ENCODE measurements around the gene ENO3. TPM values are rescaled to one million over a fixed set of nuclear protein-coding genes. Genes with fewer than 3 reads are reported as not detected.
"Not testable (repeated sequence)": the region's sequence is repeated elsewhere in the genome, so short reads cannot be mapped to it uniquely, and the experiment has no call there.

Gene ENO3
- 10 to 100 TPM; 26.6 to 34.3 TPM for total RNA-seq

DNA sequence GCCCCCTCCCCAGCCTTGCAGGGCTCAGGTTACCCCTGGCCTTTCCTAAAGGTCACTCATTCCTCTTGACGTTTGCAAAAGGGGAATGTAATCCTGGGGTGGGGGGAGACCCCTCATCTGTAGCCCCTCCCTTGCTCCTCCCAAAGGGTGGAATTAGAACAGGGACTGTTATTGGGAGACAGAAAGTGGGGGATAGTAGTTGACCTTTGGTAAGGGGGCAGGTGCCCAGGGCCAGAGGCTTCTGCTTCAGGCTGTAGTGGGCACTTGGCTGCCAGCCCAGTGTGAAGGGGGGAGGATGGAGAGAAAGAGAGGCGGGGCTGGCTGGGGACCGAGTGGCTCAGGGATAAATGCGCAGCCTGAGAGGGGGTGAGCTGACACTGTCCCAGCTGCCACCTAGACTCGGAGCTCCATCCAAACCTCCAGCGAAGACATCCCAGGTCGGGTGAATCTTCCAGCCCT, at the start of gene ENO3:
TSS of gene ENO3 (plus strand) at position 374 of the 459 bp plus-strand sequence. CDS start 711 bp downstream, outside the sequence.
- peak within 1 kb of the TSS; percentile 92 for H3K27ac Mint-ChIP-seq
- DNase-seq (no peak), ATAC-seq (no peak)
- H3K36me3 Mint-ChIP-seq (ENCODE audit: low read depth), result peaks cover 29% of the 10 kb centered on the region
- ChIA-PET POLR2A (interaction anchor here (0.7 to 10.0 kb wide), 6 partner anchors 11 to 41 kb away, joined by 3 to 239 read pairs (median 4); partner anchors contain the start of genes CAMTA2, RNF167, SLC25A11 and SPAG7), CTCF (interaction anchor here (1.0 to 4.4 kb wide), 3 partner anchors 11 to 18 kb away, joined by 3 to 16 read pairs (median 8); partner anchors contain the start of genes RNF167, SLC25A11 and SPAG7)
- peaks cover 21% of the 10 kb centered on the region for H3K4me1 Mint-ChIP-seq (ENCODE audit: low read depth)
- H3K27me3 Mint-ChIP-seq (ENCODE audit: low read depth), result no peaks in the 10 kb centered on the region
- H3K4me3 Mint-ChIP-seq, result peak within 1 kb of the TSS; percentile 82
- no peaks in the 10 kb centered on the region for H3K9me3 Mint-ChIP-seq (ENCODE audit: insufficient read depth)

DNA sequence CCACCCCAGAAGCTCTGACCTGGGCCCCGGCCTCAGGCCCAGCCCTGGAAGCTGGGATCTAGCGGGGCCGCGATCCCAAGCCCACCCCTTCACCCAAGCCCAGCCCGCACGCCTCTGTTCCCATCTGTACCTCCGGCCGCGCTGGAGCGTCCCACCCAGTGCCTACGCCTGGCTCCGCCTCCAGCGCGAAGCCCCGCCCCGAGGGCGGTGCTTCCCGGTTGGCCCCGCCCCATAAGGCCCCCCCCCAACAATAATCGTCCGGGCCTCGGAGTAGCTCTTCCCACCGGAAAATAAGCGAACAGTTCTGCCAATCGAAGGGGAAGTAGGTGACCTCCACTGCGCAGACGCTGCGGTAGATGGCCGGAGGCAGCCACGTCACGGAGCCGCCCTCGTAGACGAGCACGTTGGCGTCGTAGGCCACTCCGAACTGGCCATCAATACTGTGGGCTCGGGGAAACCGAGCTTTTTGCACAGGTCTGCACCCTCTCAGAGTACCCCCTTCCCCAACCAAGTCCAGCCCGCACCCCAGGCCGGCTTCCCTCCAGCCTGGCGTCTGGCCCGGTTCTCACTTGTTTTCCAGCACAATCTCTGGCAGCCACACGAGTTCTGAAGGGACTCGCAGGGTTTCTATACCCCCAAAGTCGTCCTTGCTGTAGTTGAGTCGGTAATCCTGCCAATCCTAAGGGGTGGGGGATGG, 49.1 kb upstream of the ENO3 start:
- POLR2A ChIA-PET, result interaction anchor here (1.0 kb wide), 1 partner anchor 451 kb away, joined by 3 read pairs; no protein-coding TSS in a partner anchor
- no peak for ATAC-seq
- H3K4me3 Mint-ChIP-seq, result no peak overlapping the region
- peaks cover 10% of the 10 kb centered on the region for H3K27me3 Mint-ChIP-seq (ENCODE audit: low read depth)
- peaks cover 3% of the 10 kb centered on the region for H3K36me3 Mint-ChIP-seq (ENCODE audit: low read depth)
- DNase-seq, result no peak
- H3K9me3 Mint-ChIP-seq (ENCODE audit: insufficient read depth), result no peaks in the 10 kb centered on the region
- CTCF ChIA-PET, result interaction anchor here (0.6 to 2.2 kb wide), 4 partner anchors 8 to 112 kb away, joined by 3 to 10 read pairs (median 8); no protein-coding TSS in a partner anchor
- no peak overlapping the region for H3K27ac Mint-ChIP-seq
- H3K4me1 Mint-ChIP-seq (ENCODE audit: low read depth), result peaks cover 38% of the 10 kb centered on the region

DNA sequence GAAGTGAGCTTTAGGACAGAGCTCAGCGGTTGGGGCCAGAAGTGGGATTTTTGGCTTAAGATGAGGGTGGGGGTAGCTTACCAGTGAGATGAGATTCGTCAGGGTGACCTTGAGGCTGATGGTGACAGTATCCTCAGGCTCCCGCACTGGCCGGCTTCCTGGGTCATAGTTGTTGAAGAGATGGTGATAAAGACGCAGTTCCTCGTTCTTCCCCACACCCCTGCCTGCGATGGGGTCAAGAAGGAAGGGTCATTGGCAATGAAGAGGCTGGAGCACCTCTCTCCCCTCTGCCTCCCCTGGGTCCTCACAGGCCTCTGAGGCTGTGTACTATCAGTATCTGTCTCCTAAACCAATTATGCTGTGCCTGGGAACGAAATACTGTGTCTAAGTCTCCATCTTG, 48.4 kb upstream of the ENO3 start:
- ChIA-PET POLR2A (interaction anchor here (1.4 kb wide), 1 partner anchor 46 kb away, joined by 6 read pairs; the partner anchor contains the start of gene PFN1), CTCF (interaction anchor here (0.8 to 2.1 kb wide), 16 partner anchors 8 to 338 kb away, joined by 3 to 14 read pairs (median 5); partner anchors contain the start of genes ARRB2, PSMB6, RNF167 and SLC25A11)
- H3K9me3 Mint-ChIP-seq (ENCODE audit: insufficient read depth), result no peaks in the 10 kb centered on the region
- peak overlapping the region; percentile 46 for H3K27ac Mint-ChIP-seq
- H3K4me1 Mint-ChIP-seq (ENCODE audit: low read depth), result peaks cover 38% of the 10 kb centered on the region
- no peak overlapping the region for H3K4me3 Mint-ChIP-seq
- H3K36me3 Mint-ChIP-seq (ENCODE audit: low read depth), result no peaks in the 10 kb centered on the region
- no peak for DNase-seq
- no peak for ATAC-seq
- H3K27me3 Mint-ChIP-seq (ENCODE audit: low read depth), result peaks cover 13% of the 10 kb centered on the region

DNA sequence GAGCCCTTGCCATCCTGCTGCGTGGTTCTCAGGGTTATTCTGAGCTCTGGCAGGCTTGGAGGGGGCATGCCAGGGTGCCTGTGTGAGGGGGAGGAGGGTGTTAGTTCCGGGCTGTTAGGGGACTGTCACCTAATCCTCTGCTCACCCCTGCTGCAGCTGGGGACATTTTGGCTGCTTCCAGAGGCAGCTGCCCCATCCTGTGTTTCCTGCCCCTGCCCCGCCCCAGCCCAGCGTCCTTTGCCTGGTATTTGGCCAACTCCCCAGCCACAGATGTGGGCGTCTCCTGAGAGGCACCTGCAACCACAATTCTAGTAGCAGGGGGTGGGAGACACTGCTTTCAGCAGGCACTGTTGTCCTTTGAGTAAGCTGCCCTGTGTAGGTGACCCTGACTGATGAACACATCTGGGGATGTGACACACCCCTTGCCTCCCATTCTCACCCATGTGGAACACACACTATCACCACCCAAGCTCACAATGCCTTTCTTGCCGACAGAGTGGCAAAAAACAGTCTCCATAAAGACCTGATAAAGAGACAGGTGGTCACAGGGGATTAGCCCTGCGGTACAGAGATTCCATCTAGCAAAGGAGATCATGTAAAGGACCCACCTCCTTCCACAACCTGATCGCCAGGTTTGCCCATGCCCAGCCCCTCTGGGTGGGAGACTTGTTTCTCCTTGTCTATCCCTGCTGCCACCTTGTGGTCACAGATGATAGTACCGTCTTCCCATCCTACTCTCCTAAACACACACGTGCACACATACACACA, 47.7 kb upstream of the ENO3 start, which contains the start of gene CHRNE:
TSS of gene CHRNE (minus strand) at position 48 of the 768 bp plus-strand sequence. CDS start at position 13, 35 bp downstream.
- Mint-ChIP-seq H3K27me3 (ENCODE audit: low read depth) (peaks cover 13% of the 10 kb centered on the region), H3K36me3 (ENCODE audit: low read depth) (no peaks in the 10 kb centered on the region), H3K27ac (peak within 1 kb of the TSS; percentile 46), H3K4me1 (ENCODE audit: low read depth) (peaks cover 38% of the 10 kb centered on the region), H3K4me3 (peak within 1 kb of the TSS; percentile 12), H3K9me3 (ENCODE audit: insufficient read depth) (no peaks in the 10 kb centered on the region)
- peak; percentile 45 for ATAC-seq
- POLR2A ChIA-PET, result interaction anchor here (1.4 kb wide), 1 partner anchor 45 kb away, joined by 6 read pairs; the partner anchor contains the start of gene PFN1
- CTCF ChIA-PET, result interaction anchor here (0.6 to 2.1 kb wide), 28 partner anchors 9 to 340 kb away, joined by 3 to 14 read pairs (median 4); partner anchors contain the start of genes ARRB2, PSMB6, RNF167 and SLC25A11
- peak; percentile 87 for DNase-seq

DNA sequence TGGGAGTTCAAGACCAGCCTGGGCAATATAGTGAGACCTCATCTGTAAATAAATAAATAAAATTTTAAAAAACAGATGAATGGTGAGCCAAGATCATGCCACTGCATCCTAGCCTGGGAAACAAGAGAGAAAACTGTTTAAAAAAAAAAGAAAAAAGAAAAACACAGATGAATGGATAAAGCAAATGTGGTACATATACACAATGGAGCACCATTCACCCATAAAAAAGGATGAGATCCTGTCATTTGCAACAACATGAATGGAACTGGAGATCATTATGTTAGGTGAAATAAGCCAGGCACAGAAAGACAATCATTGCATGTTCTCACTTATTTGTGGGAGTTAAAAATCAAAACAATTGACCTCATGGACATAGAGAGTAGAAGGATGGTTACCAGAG, 44.3 kb upstream of the ENO3 start:
- H3K27me3 Mint-ChIP-seq (ENCODE audit: low read depth); H3K27ac Mint-ChIP-seq; H3K36me3 Mint-ChIP-seq (ENCODE audit: low read depth); H3K9me3 Mint-ChIP-seq (ENCODE audit: insufficient read depth); H3K4me3 Mint-ChIP-seq; DNase-seq; CTCF ChIA-PET; POLR2A ChIA-PET; ATAC-seq: not testable (repeated sequence)
- peaks cover 19% of the 10 kb centered on the region for H3K4me1 Mint-ChIP-seq (ENCODE audit: low read depth)

DNA sequence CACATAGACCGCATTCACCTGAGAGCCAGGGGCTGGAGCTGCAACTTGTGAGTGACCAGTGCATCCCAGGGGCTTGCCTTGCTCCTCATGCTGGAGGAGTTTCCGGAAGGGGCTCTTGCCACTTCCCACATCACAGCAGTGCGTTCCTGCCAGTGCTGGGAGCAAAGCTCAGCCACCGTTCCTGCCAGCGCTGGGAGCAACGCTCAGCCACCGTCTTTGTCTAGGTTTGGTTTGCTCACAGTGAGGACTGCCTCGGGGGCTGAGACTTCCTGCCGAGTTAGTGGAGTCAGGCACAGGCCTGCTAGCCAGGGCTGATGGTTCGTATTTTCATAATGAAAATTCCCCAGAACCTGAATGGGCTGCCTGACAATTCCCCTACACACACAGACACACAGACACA, 42.6 kb upstream of the ENO3 start:
- peak; percentile 48 for ATAC-seq
- Mint-ChIP-seq H3K4me1 (ENCODE audit: low read depth) (peaks cover 7% of the 10 kb centered on the region), H3K4me3 (no peak overlapping the region), H3K9me3 (ENCODE audit: insufficient read depth) (no peaks in the 10 kb centered on the region), H3K27ac (no peak overlapping the region), H3K36me3 (ENCODE audit: low read depth) (no peaks in the 10 kb centered on the region), H3K27me3 (ENCODE audit: low read depth) (peaks cover 11% of the 10 kb centered on the region)
- POLR2A ChIA-PET, result interaction anchor here (0.9 to 1.8 kb wide), 6 partner anchors 10 to 60 kb away, joined by 3 to 10 read pairs (median 4); partner anchors contain the start of genes RNF167 and SLC25A11
- peak; percentile 40 for DNase-seq
- CTCF ChIA-PET, result interaction anchor here (0.6 to 2.4 kb wide), 29 partner anchors 8 to 411 kb away, joined by 3 to 22 read pairs (median 5); partner anchors contain the start of genes C17orf107, CAMTA2, INCA1 and KIF1C

DNA sequence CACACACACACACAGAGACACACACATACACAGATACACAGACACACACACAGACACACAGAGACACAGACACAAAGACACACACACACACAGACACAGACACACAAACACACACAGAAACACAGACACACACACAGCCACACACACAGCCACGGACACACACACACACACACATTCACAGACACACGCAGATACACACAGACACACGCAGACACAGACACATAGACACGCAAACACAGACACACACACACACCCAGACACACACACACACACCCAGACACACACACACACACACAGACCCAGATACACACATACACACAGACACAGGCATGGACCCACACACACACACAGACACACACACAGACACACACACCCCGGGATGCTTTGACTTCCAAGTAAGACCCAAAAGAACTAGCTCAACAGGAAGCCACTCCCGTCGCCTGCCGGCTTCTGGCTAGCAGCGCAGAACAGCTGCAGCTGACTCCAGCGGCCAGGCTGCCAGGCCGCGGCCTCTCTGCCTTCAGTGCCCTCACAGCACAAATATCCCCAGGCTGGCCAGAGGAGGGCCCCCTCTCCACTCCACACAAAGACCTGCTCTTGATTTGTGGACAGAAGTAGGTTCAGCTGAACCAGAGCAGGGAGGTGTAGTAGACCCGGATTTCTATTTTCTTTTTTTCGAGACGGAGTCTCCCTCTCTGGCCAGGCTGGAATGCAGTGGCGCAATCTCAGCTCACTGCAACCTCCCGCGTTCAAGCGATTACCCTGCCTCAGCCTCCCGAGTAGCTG, 42.0 kb upstream of the ENO3 start:
- H3K9me3 Mint-ChIP-seq (ENCODE audit: insufficient read depth), result no peaks in the 10 kb centered on the region
- CTCF ChIA-PET, result interaction anchor here (0.6 to 2.4 kb wide), 36 partner anchors 9 to 411 kb away, joined by 3 to 22 read pairs (median 5); partner anchors contain the start of genes ARRB2, C17orf107, CAMTA2 and INCA1

DNA sequence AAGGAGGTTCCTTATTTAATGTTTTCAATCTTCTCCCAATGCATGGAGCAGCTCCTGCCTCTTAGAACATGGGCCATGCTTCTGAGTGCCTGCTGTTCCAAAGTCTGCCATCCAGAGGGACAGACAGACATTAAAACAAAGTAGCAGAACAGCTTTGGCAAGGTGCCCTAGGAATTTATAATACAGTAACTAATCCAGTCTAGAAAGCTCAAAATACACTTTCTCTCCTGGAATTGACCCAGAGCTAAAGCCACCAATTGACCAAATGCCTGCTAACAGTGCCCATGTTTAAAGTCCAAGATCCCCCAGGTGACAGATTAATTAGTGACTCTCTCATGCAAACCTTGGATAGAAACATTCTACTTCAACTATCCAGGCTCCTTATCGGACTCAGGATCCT, 36.9 kb upstream of the ENO3 start:
- POLR2A ChIA-PET, result interaction anchor here (0.9 kb wide), 1 partner anchor 25 kb away, joined by 3 read pairs; no protein-coding TSS in a partner anchor
- Mint-ChIP-seq H3K27ac (no peak overlapping the region), H3K9me3 (ENCODE audit: insufficient read depth) (no peaks in the 10 kb centered on the region), H3K4me3 (no peak overlapping the region), H3K4me1 (ENCODE audit: low read depth) (peaks cover 3% of the 10 kb centered on the region), H3K27me3 (ENCODE audit: low read depth) (peaks cover 5% of the 10 kb centered on the region), H3K36me3 (ENCODE audit: low read depth) (no peaks in the 10 kb centered on the region)
- DNase-seq, result no peak
- no peak for ATAC-seq
- CTCF ChIA-PET, result interaction anchor here (0.9 to 1.4 kb wide), 2 partner anchors 11 to 148 kb away, joined by 4 to 8 read pairs; partner anchors contain the start of gene CHRNE

More for the DNA sequence above, 42.0 kb upstream of the ENO3 start:
- POLR2A ChIA-PET, result interaction anchor here (0.7 to 1.8 kb wide), 9 partner anchors 9 to 169 kb away, joined by 3 to 10 read pairs (median 5); partner anchors contain the start of genes PFN1, RNF167, SLC25A11 and ZFP3
- Mint-ChIP-seq H3K27me3 (ENCODE audit: low read depth) (peaks cover 11% of the 10 kb centered on the region), H3K36me3 (ENCODE audit: low read depth) (no peaks in the 10 kb centered on the region), H3K27ac (no peak overlapping the region), H3K4me3 (no peak overlapping the region), H3K4me1 (ENCODE audit: low read depth) (peaks cover 3% of the 10 kb centered on the region)
- ATAC-seq (peak; percentile 97), DNase-seq (peak; percentile 87)

DNA sequence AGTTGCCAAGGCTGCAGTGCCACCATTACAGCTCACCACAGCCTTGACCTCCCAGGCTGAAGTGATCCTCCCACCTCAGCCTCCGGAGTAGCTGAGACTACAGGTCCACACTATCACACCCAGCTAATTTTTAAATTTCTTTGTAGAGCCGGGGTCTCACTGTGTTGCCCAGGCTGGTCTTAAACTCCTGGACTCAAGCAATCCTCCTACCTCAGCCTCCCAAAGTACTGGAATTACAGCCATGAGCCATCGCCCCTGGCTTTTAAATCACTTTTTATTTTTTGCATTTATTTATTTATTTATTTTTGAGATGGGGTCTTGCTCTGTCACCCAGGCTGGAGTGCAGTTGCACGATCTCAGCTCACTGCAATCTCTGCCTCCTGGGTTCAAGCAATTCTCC, 36.4 kb upstream of the ENO3 start:
- H3K27me3 Mint-ChIP-seq (ENCODE audit: low read depth); H3K27ac Mint-ChIP-seq; DNase-seq; H3K36me3 Mint-ChIP-seq (ENCODE audit: low read depth); ATAC-seq; H3K4me1 Mint-ChIP-seq (ENCODE audit: low read depth); H3K4me3 Mint-ChIP-seq; POLR2A ChIA-PET; H3K9me3 Mint-ChIP-seq (ENCODE audit: insufficient read depth): not testable (repeated sequence)
- CTCF ChIA-PET, result interaction anchor here (0.9 kb wide), 1 partner anchor 147 kb away, joined by 4 read pairs; no protein-coding TSS in a partner anchor

DNA sequence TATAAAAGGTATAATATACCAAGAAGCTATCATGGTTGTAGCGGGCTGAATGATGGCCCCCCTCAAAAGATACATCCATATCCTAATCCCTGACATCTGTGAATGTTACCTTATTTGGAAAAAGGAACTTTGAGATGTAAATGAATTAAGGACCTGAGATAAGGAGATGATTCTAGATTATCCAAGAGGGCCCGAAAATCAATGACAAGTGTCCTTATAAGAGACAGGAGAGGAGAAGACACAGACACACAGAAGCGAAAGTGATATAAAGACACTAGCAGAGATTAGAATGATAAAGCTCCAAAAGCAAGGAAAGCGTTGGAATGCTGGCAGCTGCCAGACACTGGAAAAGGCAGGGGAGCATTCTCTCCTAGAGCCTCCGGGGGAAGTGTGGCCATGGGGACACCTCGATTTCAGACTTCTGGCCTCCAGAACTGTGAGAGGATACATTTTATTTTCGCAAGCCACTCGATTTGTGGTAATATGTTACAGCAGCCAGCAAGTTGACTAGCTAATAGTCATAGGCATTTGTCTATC, 31.3 kb upstream of the ENO3 start:
- H3K36me3 Mint-ChIP-seq (ENCODE audit: low read depth), result no peaks in the 10 kb centered on the region
- H3K27me3 Mint-ChIP-seq (ENCODE audit: low read depth), result no peaks in the 10 kb centered on the region
- H3K4me1 Mint-ChIP-seq (ENCODE audit: low read depth), result no peaks in the 10 kb centered on the region
- no peak for DNase-seq
- H3K9me3 Mint-ChIP-seq (ENCODE audit: insufficient read depth), result no peaks in the 10 kb centered on the region
- ATAC-seq, result no peak
- no peak overlapping the region for H3K27ac Mint-ChIP-seq
- H3K4me3 Mint-ChIP-seq, result no peak overlapping the region
- CTCF ChIA-PET, result interaction anchor here (1.2 to 1.9 kb wide), 4 partner anchors 16 to 59 kb away, joined by 3 to 7 read pairs (median 4); partner anchors contain the start of genes CHRNE, RNF167 and SLC25A11
- POLR2A ChIA-PET, result no interaction called here

All from activated CD8-positive, alpha-beta T cell treated with anti-CD3 and anti-CD28 coated beads, Interleukin-2, amount 10 ng/mL, durations not matched to agents 7 days and 5 days (primary cell).